Body of pancreas (tissue), 4 donors: Measurements from ENCODE around the gene DNALI1. TPM values are rescaled to one million over a fixed set of nuclear protein-coding genes. Genes with fewer than 3 reads are reported as not detected.
"Not testable (repeated sequence)": the region's sequence is repeated elsewhere in the genome, so short reads cannot be mapped to it uniquely, and the experiment has no call there.

Experiments used
- ATAC-seq: fragments of 150-250 bp; one replicate; pipeline ENCODE4 v1.9.1; 2016
- DNase-seq, 4 donors: peaks; one replicate each; pipeline ENCODE4 v3.0.0-alpha.2; 2019
- H3K27ac ChIP-seq, 4 donors: fragments of 200-600 bp; sonication (generic); 1 replicate in 3 of 4; 2 replicates in 1 of 4; pipeline versions ENCODE4 v1.5.1 to v1.6.1; 2016 to 2019; ENCODE audit warnings: mild to moderate bottlenecking in 1 of 4, mixed read lengths in 1 of 4, moderate library complexity in 1 of 4
- H3K27me3 ChIP-seq, 2 donors: fragments of 200-600 bp; sonication (generic); one replicate each; pipeline ENCODE4 v1.6.0; 2016; ENCODE audit warnings: mild to moderate bottlenecking in 1 of 2
- H3K36me3 ChIP-seq, 2 donors: fragments of 200-600 bp; sonication (generic); replicated peaks in 1 of 2; 2 replicates each; pipeline ENCODE4 v1.5.1; 2016; ENCODE audit warnings: low read depth in 2 of 2; ENCODE audit not compliant: insufficient read depth in 1 of 2
- H3K4me1 ChIP-seq: fragments of 200-600 bp; sonication (generic); one replicate; pipeline ENCODE4 v1.6.0; 2016
- H3K4me3 ChIP-seq, 2 donors: fragments of 200-600 bp; sonication (generic); 1 replicate in 1 of 2; 2 replicates in 1 of 2; pipeline ENCODE4 v1.5.1; 2016 to 2019
- H3K9me3 ChIP-seq, 3 donors: fragments of 200-600 bp; sonication (generic); 1 replicate in 2 of 3; 2 replicates in 1 of 3; pipeline ENCODE4 v1.5.1; 2016
- POLR2A ChIP-seq, 3 donors: fragments of 450-650 bp; IDR thresholded peaks; one replicate each; pipeline ENCODE4 v1.6.1; 2016; ENCODE audit warnings: antibody characterized with exemption in 3 of 3, mild to moderate bottlenecking in 2 of 3
- WGBS, 2 donors: methylation state at CpG; one replicate each; pipeline ENCODE4 v1.1.5; 2017; 5-methylcytosine and 5-hydroxymethylcytosine counted together
- intact Hi-C: fragments of 100-400 bp; cut with DNase I; formaldehyde crosslinking; loops from one replicate; pipeline ENCODE4 v1.15.1; 2023
- total RNA-seq, 2 donors: library from RNA; depleted of rRNA; stranded (reverse); fragments of >200 nt; gene quantifications; one replicate each; pipeline ENCODE4 v1.1.0, GENCODE V29; 2016
- TF ChIP-seq, protein P1 (sequence below), 7 experiments: fragments of 450-650 bp in 4 of 7; fragments of 200-600 bp in 3 of 7; sonication (generic) in 3 of 7; IDR thresholded peaks; one replicate each; pipeline ENCODE4 v1.5.1; 2016 to 2019; ENCODE audit warnings: antibody characterized with exemption in 7 of 7

The DNALI1 gene
- total RNA-seq, 2 donors from 2014 or later = 16.5 to 19.5 TPM

DNA sequence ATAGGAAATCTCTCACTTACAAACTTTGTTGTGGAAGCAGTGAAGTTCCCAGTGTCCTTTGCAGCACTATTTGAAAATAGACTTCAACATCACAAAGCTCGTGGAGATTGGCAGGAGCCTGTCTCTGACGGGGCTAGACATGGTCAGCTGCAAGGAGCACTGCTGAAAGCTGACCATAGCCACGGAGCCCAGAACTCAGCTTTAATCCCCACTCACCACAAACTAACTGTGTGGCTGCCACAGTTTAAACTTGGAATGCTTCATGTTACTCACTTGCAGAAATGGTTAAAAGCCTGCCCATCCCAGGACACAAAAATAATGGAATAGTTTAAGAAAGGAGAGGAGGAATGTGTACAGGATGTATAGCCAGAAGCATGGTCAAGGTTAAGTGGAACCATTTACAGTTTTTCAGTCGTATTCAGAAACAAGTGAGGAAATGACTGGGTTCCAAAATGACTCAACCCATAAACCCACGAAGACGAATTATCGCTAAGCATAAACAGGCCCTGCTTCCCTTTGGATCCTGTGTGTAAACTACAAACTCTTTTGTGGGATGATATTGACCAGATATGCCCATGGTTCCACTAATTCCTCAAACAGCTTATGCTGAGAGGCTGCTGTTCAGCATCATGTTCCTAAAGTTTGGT, 18.2 kb downstream of the DNALI1 start:
- Histone ChIP-seq H3K4me3 (no peak overlapping the region), H3K4me1 (no peaks in the 10 kb centered on the region), H3K36me3 (peaks cover 4 to 50% of the 10 kb centered on the region in 2 donors), H3K27ac (no peak overlapping the region), H3K27me3 (no peaks in the 10 kb centered on the region), H3K9me3 (no peaks in the 10 kb centered on the region)
- WGBS, 2 donors = 82 to 87% methylated on average over 7 of the region's 7 CpGs
- TF ChIP-seq, protein P1, sequence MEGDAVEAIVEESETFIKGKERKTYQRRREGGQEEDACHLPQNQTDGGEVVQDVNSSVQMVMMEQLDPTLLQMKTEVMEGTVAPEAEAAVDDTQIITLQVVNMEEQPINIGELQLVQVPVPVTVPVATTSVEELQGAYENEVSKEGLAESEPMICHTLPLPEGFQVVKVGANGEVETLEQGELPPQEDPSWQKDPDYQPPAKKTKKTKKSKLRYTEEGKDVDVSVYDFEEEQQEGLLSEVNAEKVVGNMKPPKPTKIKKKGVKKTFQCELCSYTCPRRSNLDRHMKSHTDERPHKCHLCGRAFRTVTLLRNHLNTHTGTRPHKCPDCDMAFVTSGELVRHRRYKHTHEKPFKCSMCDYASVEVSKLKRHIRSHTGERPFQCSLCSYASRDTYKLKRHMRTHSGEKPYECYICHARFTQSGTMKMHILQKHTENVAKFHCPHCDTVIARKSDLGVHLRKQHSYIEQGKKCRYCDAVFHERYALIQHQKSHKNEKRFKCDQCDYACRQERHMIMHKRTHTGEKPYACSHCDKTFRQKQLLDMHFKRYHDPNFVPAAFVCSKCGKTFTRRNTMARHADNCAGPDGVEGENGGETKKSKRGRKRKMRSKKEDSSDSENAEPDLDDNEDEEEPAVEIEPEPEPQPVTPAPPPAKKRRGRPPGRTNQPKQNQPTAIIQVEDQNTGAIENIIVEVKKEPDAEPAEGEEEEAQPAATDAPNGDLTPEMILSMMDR (IDR thresholded peaks at IDR 0.05) = no peak
- TF ChIP-seq POLR2A (IDR thresholded peaks at IDR 0.05) = no peak
- ATAC-seq = no peak
- no peak for DNase-seq
- intact Hi-C loops = no loop called here

DNA sequence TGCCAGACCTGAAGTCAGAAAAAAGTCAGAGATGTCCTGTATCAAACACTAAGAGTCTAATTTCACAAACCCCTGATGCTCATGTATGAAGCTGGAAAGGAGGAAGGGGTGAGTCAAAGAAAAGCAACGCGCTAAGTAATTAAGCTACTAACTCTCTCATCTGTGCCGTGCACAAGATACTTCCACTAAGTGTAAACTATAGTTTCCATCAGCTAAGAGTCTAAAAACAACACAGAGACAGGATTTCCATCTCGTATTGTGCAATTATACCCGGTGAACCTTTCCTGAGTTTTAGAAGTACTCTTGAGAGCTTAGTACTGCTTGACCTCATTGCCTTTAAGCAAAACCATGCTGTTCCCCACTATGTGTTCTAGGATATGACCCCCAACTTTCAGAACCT, 19.0 kb downstream of the DNALI1 start:
- no peaks in the 10 kb centered on the region for H3K4me1 ChIP-seq
- DNase-seq (no peak), ATAC-seq (no peak)
- TF ChIP-seq POLR2A (IDR thresholded peaks at IDR 0.05) = no peak
- TF ChIP-seq, protein P1 (IDR thresholded peaks at IDR 0.05) = no peak
- no peak overlapping the region for H3K4me3 ChIP-seq
- intact Hi-C loops = no loop called here
- 80 to 92% methylated on average over 5 of the region's 5 CpGs for WGBS, 2 donors
- H3K27me3 ChIP-seq = no peaks in the 10 kb centered on the region
- H3K9me3 ChIP-seq = no peaks in the 10 kb centered on the region
- peaks cover 4 to 44% of the 10 kb centered on the region in 2 donors for H3K36me3 ChIP-seq
- no peak overlapping the region for H3K27ac ChIP-seq

DNA sequence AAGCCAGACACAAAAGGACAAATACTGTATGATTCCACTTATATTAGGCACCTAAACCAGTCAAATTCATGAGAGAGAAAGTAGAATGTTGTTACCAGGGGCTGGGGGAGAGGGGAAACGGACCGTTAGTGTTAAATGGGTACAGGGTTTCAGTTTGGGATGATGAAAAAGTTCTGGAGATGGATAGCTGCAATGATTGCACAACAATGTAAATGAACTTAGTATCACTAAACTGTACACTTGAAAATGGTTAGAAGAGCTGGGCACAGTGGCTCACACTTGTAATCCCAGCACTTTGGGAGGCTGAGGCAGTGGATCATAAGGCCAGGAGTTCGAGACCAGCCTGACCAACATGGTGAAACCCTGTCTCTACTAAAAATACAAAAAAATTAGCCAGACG, 27.8 kb downstream of the DNALI1 start:
- H3K4me1 ChIP-seq, H3K9me3 ChIP-seq, ATAC-seq, intact Hi-C loops, H3K27me3 ChIP-seq, H3K27ac ChIP-seq, H3K4me3 ChIP-seq, DNase-seq: not testable (repeated sequence)
- peaks cover 6 to 48% of the 10 kb centered on the region in 2 donors for H3K36me3 ChIP-seq
- 75 to 85% methylated on average over 4 of the region's 4 CpGs for WGBS, 2 donors

DNA sequence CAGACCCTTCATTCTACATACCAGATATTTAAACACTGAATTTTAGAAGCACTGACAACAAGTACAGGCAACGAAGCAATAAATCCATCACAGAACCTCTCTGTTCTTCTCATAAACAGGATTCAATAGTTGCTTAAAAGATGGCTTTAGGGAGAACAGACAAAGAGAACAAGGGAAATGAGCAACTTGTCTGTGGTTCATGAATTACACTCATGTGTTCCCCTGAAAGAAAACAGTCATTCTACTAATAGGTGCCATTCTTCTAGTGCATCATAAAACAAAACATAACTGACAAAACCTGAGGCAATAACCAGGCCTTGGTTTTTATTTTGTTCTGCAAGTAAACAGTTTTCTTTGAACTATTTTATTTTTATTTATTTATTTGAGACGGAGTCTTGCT, 32.2 kb downstream of the DNALI1 start:
- DNase-seq = no peak
- Histone ChIP-seq H3K27ac (no peak overlapping the region), H3K36me3 (peaks cover 0 to 42% of the 10 kb centered on the region in 2 donors), H3K27me3 (no peaks in the 10 kb centered on the region), H3K4me3 (no peak overlapping the region), H3K9me3 (no peaks in the 10 kb centered on the region), H3K4me1 (peaks cover 5% of the 10 kb centered on the region)
- intact Hi-C loops = no loop called here
- no peak for TF ChIP-seq POLR2A (IDR thresholded peaks at IDR 0.05)
- 89 to 95% methylated on average over 2 of the region's 2 CpGs for WGBS, 2 donors
- ATAC-seq = no peak

DNA sequence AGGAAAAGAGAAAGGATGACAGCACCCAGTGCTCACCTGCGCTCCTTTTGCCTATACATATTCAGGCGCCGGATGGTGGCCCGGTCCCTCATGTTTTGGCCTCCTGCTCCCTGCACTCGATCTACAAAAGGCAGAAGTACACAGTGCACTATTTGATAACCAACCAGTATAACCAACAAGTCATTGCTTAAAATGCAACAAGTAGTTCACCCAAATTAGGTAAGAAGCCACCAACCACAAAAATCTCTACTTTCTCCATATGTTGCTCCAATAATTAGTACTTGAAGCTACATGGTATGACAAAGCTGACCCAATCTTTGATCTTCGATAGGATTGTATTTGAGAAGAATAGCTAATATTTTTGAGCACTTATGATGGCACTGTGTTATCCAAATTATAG, 37.0 kb downstream of the DNALI1 start:
- no peak overlapping the region for H3K27ac ChIP-seq
- peaks cover 23% of the 10 kb centered on the region for H3K4me1 ChIP-seq
- H3K9me3 ChIP-seq = no peaks in the 10 kb centered on the region
- peaks cover 0 to 19% of the 10 kb centered on the region in 2 donors for H3K36me3 ChIP-seq
- ATAC-seq = no peak
- WGBS, 2 donors = 84 to 90% methylated on average over 6 of the region's 6 CpGs
- no peak overlapping the region for H3K4me3 ChIP-seq
- TF ChIP-seq, protein P1 (IDR thresholded peaks at IDR 0.05) = no peak
- TF ChIP-seq POLR2A (IDR thresholded peaks at IDR 0.05) = no peak
- H3K27me3 ChIP-seq = no peaks in the 10 kb centered on the region
- DNase-seq = no peak
- intact Hi-C loops = no loop called here
